ENCODE measurements around the gene CACNA2D3. TPM values are rescaled to one million over a fixed set of nuclear protein-coding genes. Genes with fewer than 3 reads are reported as not detected.

CACNA2D3 gene
- total and polyA plus RNA-seq, 2 donors from 2014 or later = 5.7 to 11.2 TPM

DNA sequence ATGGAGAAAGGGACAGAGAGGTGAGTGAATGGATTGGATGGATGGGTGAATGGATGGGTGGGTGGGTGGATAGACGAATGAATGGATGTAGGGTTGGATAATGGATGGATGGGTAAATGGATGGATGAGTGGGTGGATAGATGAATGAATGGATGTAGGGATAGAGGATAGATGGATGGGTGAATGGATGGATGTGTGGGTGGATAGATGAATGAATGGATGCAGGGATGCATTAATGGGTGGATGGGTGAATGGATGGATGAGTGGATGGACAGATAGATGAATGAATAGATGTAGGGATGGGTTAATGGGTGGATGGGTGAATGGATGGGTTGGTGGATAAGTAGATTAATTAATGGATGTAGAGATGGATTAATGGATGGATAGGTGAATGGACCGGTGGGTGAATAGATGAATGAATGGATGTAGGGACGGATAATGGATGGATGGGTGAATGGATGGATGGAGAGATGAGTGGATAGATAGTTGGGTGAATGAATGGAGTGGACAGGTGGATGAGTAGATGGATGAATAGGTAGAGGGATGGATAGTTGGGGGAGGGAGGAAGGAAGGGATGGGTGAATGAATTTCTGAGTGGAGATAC, 28.6 kb downstream of the CACNA2D3 start:
- no peak overlapping the region for H3K4me3 ChIP-seq (ENCODE audit: low read length in 3 of 3)
- TF ChIP-seq CTCF (IDR thresholded peaks at IDR 0.05; ENCODE audit: borderline replicate concordance, extremely low read depth, insufficient read depth) = no peak
- H3K27me3 ChIP-seq (ENCODE audit: control insufficient read depth, insufficient read depth, low read length) = no peaks in the 10 kb centered on the region
- intact Hi-C loops (cut with DNase I) = no loop called here
- H3K9me3 ChIP-seq (ENCODE audit: control insufficient read depth in 2 of 3, insufficient read depth in 1 of 3, low read length in 3 of 3) = no peaks in the 10 kb centered on the region
- no peaks in the 10 kb centered on the region for H3K36me3 ChIP-seq (ENCODE audit: control insufficient read depth in 2 of 3, insufficient read depth in 3 of 3, low read length in 3 of 3)
- H3K27ac ChIP-seq (ENCODE audit: low read depth in 2 of 2, low read length in 2 of 2) = no peak overlapping the region
- no peak for FAIRE-seq
- no peak overlapping the region for H3K9ac ChIP-seq (ENCODE audit: low read length in 3 of 3)
- no peaks in the 10 kb centered on the region for H3K4me1 ChIP-seq (ENCODE audit: control insufficient read depth in 2 of 3, insufficient read depth in 2 of 3, low read depth in 1 of 3, low read length in 3 of 3)
- DNase-seq = no peak

DNA sequence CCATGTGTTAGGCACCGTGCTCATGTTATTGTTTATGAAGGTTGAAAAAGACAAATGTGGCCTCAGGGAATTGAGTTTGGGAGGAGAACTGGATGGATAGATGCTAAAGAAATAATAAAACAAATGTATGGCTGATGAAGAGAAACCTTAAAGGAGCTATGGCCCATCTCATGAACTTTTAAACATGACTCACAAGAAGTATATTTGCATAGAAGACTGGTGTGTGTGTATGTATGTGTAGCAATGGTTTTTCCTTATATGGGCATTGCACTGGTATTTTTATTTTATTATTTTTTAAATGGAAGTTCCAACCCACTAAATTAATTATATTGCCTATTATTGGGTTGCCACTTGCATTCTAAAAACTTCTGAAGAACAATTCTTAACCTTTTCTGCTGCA, 31.1 kb downstream of the CACNA2D3 start:
- no peak overlapping the region for H3K9ac ChIP-seq (ENCODE audit: low read length in 3 of 3)
- H3K36me3 ChIP-seq (ENCODE audit: control insufficient read depth in 2 of 3, insufficient read depth in 3 of 3, low read length in 3 of 3) = no peaks in the 10 kb centered on the region
- FAIRE-seq = no peak
- no peak for DNase-seq
- no peaks in the 10 kb centered on the region for H3K4me1 ChIP-seq (ENCODE audit: control insufficient read depth in 2 of 3, insufficient read depth in 2 of 3, low read depth in 1 of 3, low read length in 3 of 3)
- no peak overlapping the region for H3K27ac ChIP-seq (ENCODE audit: low read depth in 2 of 2, low read length in 2 of 2)
- intact Hi-C loops (cut with DNase I) = no loop called here
- H3K4me3 ChIP-seq (ENCODE audit: low read length in 3 of 3) = no peak overlapping the region
- H3K9me3 ChIP-seq (ENCODE audit: control insufficient read depth in 2 of 3, insufficient read depth in 1 of 3, low read length in 3 of 3) = no peaks in the 10 kb centered on the region
- H3K27me3 ChIP-seq (ENCODE audit: control insufficient read depth, insufficient read depth, low read length) = no peaks in the 10 kb centered on the region
- no peak for TF ChIP-seq CTCF (IDR thresholded peaks at IDR 0.05; ENCODE audit: borderline replicate concordance, extremely low read depth, insufficient read depth)

GRCh38 chr3:54157860-54158259, 35.5 kb downstream of the CACNA2D3 start:
- Histone ChIP-seq H3K27me3 (ENCODE audit: control insufficient read depth, insufficient read depth, low read length) (no peaks in the 10 kb centered on the region), H3K4me3 (ENCODE audit: low read length in 3 of 3) (no peak overlapping the region), H3K36me3 (ENCODE audit: control insufficient read depth in 2 of 3, insufficient read depth in 3 of 3, low read length in 3 of 3) (no peaks in the 10 kb centered on the region), H3K27ac (ENCODE audit: low read depth in 2 of 2, low read length in 2 of 2) (no peak overlapping the region), H3K9ac (ENCODE audit: low read length in 3 of 3) (no peak overlapping the region), H3K9me3 (ENCODE audit: control insufficient read depth in 2 of 3, insufficient read depth in 1 of 3, low read length in 3 of 3) (no peaks in the 10 kb centered on the region), H3K4me1 (ENCODE audit: control insufficient read depth in 2 of 3, insufficient read depth in 2 of 3, low read depth in 1 of 3, low read length in 3 of 3) (no peaks in the 10 kb centered on the region)
- DNase-seq (no peak), FAIRE-seq (no peak)
- intact Hi-C loops (cut with DNase I) = no loop called here
- no peak for TF ChIP-seq CTCF (IDR thresholded peaks at IDR 0.05; ENCODE audit: borderline replicate concordance, extremely low read depth, insufficient read depth)

- Histone ChIP-seq H3K9me3 (ENCODE audit: control insufficient read depth in 2 of 3, insufficient read depth in 1 of 3, low read length in 3 of 3) (no peaks in the 10 kb centered on the region), H3K27me3 (ENCODE audit: control insufficient read depth, insufficient read depth, low read length) (no peaks in the 10 kb centered on the region), H3K4me1 (ENCODE audit: control insufficient read depth in 2 of 3, insufficient read depth in 2 of 3, low read depth in 1 of 3, low read length in 3 of 3) (no peaks in the 10 kb centered on the region), H3K4me3 (ENCODE audit: low read length in 3 of 3) (no peak overlapping the region), H3K27ac (ENCODE audit: low read depth in 2 of 2, low read length in 2 of 2) (no peak overlapping the region), H3K9ac (ENCODE audit: low read length in 3 of 3) (no peak overlapping the region), H3K36me3 (ENCODE audit: control insufficient read depth in 2 of 3, insufficient read depth in 3 of 3, low read length in 3 of 3) (no peaks in the 10 kb centered on the region)
- no peak for FAIRE-seq
- TF ChIP-seq CTCF (IDR thresholded peaks at IDR 0.05; ENCODE audit: borderline replicate concordance, extremely low read depth, insufficient read depth) = no peak
- intact Hi-C loops (cut with DNase I) = no loop called here
- DNase-seq = no peak
Measured at GRCh38 chr3:54159917-54160316, 37.6 kb downstream of the CACNA2D3 start.

Data from kidney (tissue), 14 donors.